H9 (cell line): ENCODE results near the gene RBM18. TPM values are rescaled to one million over a fixed set of nuclear protein-coding genes. Genes with fewer than 3 reads are reported as not detected.

ENCODE experiments used
- DNase-seq: peaks from one replicate; pipeline ENCODE4 v3.0.0-alpha.2; 2017
- H2AFZ ChIP-seq: one replicate; pipeline ENCODE4 v1.6.1; 2013; ENCODE audit warnings: mild to moderate bottlenecking, low read length, control low read depth, moderate library complexity
- H2AK5ac ChIP-seq: 2 replicates; pipeline ENCODE4 v1.6.1; 2013; ENCODE audit warnings: low read length, control low read depth, mixed read lengths; ENCODE audit not compliant: insufficient read length
- H2BK120ac ChIP-seq: one replicate; pipeline ENCODE4 v1.6.1; 2013; ENCODE audit warnings: low read depth, mild to moderate bottlenecking, low read length, control low read depth, inconsistent platforms; ENCODE audit not compliant: poor library complexity, severe bottlenecking
- H2BK12ac ChIP-seq: 2 replicates; pipeline ENCODE4 v1.6.1; 2013; ENCODE audit warnings: low read length, control low read depth, mixed read lengths, low read depth; ENCODE audit not compliant: insufficient read length
- H2BK15ac ChIP-seq: 2 replicates; pipeline ENCODE4 v1.6.1; 2013; ENCODE audit warnings: low read depth, low read length, control low read depth
- H2BK20ac ChIP-seq: one replicate; pipeline ENCODE4 v1.6.1; 2013; ENCODE audit warnings: low read depth, mild to moderate bottlenecking, low read length, control low read depth, inconsistent platforms; ENCODE audit not compliant: poor library complexity, severe bottlenecking
- H2BK5ac ChIP-seq: 2 replicates; pipeline ENCODE4 v1.6.1; 2013; ENCODE audit warnings: low read length, control low read depth, mixed read lengths; ENCODE audit not compliant: insufficient read length
- H3K14ac ChIP-seq: 2 replicates; pipeline ENCODE4 v1.6.1; 2013; ENCODE audit warnings: low read length, control low read depth; ENCODE audit not compliant: insufficient read depth
- H3K18ac ChIP-seq: 2 replicates; pipeline ENCODE4 v1.6.1; 2013; ENCODE audit warnings: low read depth, mild to moderate bottlenecking, mixed read lengths, low read length, control low read depth; ENCODE audit not compliant: insufficient read length
- H3K23ac ChIP-seq: 2 replicates; pipeline ENCODE4 v1.6.1; 2013; ENCODE audit warnings: low read length, control low read depth, mixed read lengths, low read depth; ENCODE audit not compliant: insufficient read length
- H3K23me2 ChIP-seq: 2 replicates; pipeline ENCODE4 v1.6.1; 2013; ENCODE audit warnings: low read depth, mild to moderate bottlenecking, mixed read lengths, low read length, control low read depth; ENCODE audit not compliant: insufficient read length, poor library complexity, severe bottlenecking
- H3K27ac ChIP-seq: 2 replicates; pipeline ENCODE4 v1.5.1; 2013; ENCODE audit warnings: low read length, control low read depth, mixed read lengths, low read depth; ENCODE audit not compliant: insufficient read length
- H3K27me3 ChIP-seq: 2 replicates; pipeline ENCODE4 v1.6.1; 2013; ENCODE audit warnings: low read length, control low read depth, inconsistent platforms; ENCODE audit not compliant: insufficient read depth
- H3K4ac ChIP-seq: 2 replicates; pipeline ENCODE4 v1.6.1; 2013; ENCODE audit warnings: low read depth, mild to moderate bottlenecking, control low read depth, inconsistent platforms, low read length, moderate library complexity
- H3K4me1 ChIP-seq: 2 replicates; pipeline ENCODE4 v1.6.1; 2013; ENCODE audit warnings: low read length, control low read depth, inconsistent platforms; ENCODE audit not compliant: insufficient read depth
- H3K4me2 ChIP-seq: 2 replicates; pipeline ENCODE4 v1.6.1; 2013; ENCODE audit warnings: low read length, control low read depth, mixed read lengths; ENCODE audit not compliant: insufficient read length, insufficient read depth
- H3K56ac ChIP-seq: 2 replicates; pipeline ENCODE4 v1.6.1; 2013; ENCODE audit warnings: low read depth, mild to moderate bottlenecking, mixed read lengths, low read length, control low read depth; ENCODE audit not compliant: insufficient read length
- H3K79me1 ChIP-seq: 2 replicates; pipeline ENCODE4 v1.6.1; 2013; ENCODE audit warnings: low read depth, mild to moderate bottlenecking, moderate library complexity, low read length, control low read depth, inconsistent platforms; ENCODE audit not compliant: insufficient read depth, poor library complexity, severe bottlenecking
- H3K79me2 ChIP-seq: 2 replicates; pipeline ENCODE4 v1.6.1; 2013; ENCODE audit warnings: low read length, control low read depth, inconsistent platforms; ENCODE audit not compliant: insufficient read depth
- H3K9ac ChIP-seq: 2 replicates; pipeline ENCODE4 v1.6.1; 2013; ENCODE audit warnings: low read length, control low read depth, mixed read lengths; ENCODE audit not compliant: insufficient read length; ENCODE audit errors: extremely low read depth
- H3K9me3 ChIP-seq: one replicate; pipeline ENCODE4 v1.6.1; 2013; ENCODE audit warnings: low read depth, low read length, inconsistent platforms; ENCODE audit not compliant: control insufficient read depth
- H3T11ph ChIP-seq: one replicate; pipeline ENCODE4 v1.6.1; 2013; ENCODE audit warnings: mild to moderate bottlenecking, low read length, control low read depth, inconsistent platforms
- H4K20me1 ChIP-seq: one replicate; pipeline ENCODE4 v1.6.1; 2013; ENCODE audit not compliant: control insufficient read depth, insufficient read length, insufficient read depth
- H4K5ac ChIP-seq: 2 replicates; pipeline ENCODE4 v1.6.1; 2013; ENCODE audit warnings: low read depth, mild to moderate bottlenecking, mixed read lengths, low read length, control low read depth; ENCODE audit not compliant: insufficient read length
- H4K8ac ChIP-seq: replicated peaks from 2 replicates; pipeline ENCODE4 v1.6.1; 2013; ENCODE audit warnings: low read length, control low read depth, mixed read lengths, low read depth; ENCODE audit not compliant: insufficient read length
- H4K91ac ChIP-seq: 2 replicates; pipeline ENCODE4 v1.6.1; 2013; ENCODE audit warnings: low read depth, mild to moderate bottlenecking, moderate library complexity, mixed read lengths, low read length, control low read depth; ENCODE audit not compliant: insufficient read length
- H3K27ac Mint-ChIP-seq, 3 experiments: 2 replicates in 2 of 3; 3 replicates in 1 of 3; pipeline ENCODE4 v1.8.0; 2020 to 2021; ENCODE audit warnings: mixed read lengths in 3 of 3, mild to moderate bottlenecking in 1 of 3, moderate library complexity in 1 of 3
- H3K27me3 Mint-ChIP-seq: 2 replicates; pipeline ENCODE4 v1.8.0; 2021; ENCODE audit warnings: low read depth, mild to moderate bottlenecking, moderate library complexity, mixed read lengths
- H3K36me3 Mint-ChIP-seq, 3 experiments: 2 replicates in 2 of 3; 3 replicates in 1 of 3; pipeline ENCODE4 v1.8.0; 2020 to 2021; ENCODE audit warnings: low read depth in 3 of 3, mixed read lengths in 3 of 3; ENCODE audit not compliant: insufficient read depth in 1 of 3
- H3K4me1 Mint-ChIP-seq, 2 experiments: 2 replicates each; pipeline ENCODE4 v1.8.0; 2020; ENCODE audit warnings: mixed read lengths in 2 of 2
- H3K4me3 Mint-ChIP-seq, 2 experiments: 2 replicates in 1 of 2; 3 replicates in 1 of 2; pipeline ENCODE4 v1.8.0; 2020 to 2021; ENCODE audit warnings: mild to moderate bottlenecking in 2 of 2, mixed read lengths in 2 of 2, moderate library complexity in 1 of 2
- H3K9me3 Mint-ChIP-seq, 2 experiments: 2 replicates in 1 of 2; 3 replicates in 1 of 2; pipeline ENCODE4 v1.8.0; 2020; ENCODE audit warnings: mild to moderate bottlenecking in 2 of 2, mixed read lengths in 2 of 2, moderate library complexity in 1 of 2
- WGBS: extraction: QIAGEN DNeasy Blood & Tissue Kit; methylation state at CpG from one replicate; pipeline ENCODE4 v1.1.7; 2013; ENCODE audit warnings: missing lambda C conversion rate, low lambda C conversion rate, mixed read lengths; ENCODE audit not compliant: insufficient read length; ENCODE audit errors: extremely low coverage; 5-methylcytosine and 5-hydroxymethylcytosine counted together
- total RNA-seq: library from RNA; stranded (reverse); gene quantifications from 2 replicates; pipeline ENCODE4 v1.2.1, GENCODE V29; 2021
- TF ChIP-seq, protein P1 (sequence below): fragments of 200-600 bp; sonication (generic); conservative IDR thresholded peaks from 3 replicates; pipeline ENCODE4 v1.8.0; 2021; ENCODE audit warnings: antibody characterized with exemption, mild to moderate bottlenecking

Gene RBM18
- total RNA-seq, 1 experiment from 2014 or later = 18.9 TPM

GRCh38 chr9:122276096-122276495 is 11.5 kb upstream of the RBM18 start:
- Histone ChIP-seq H2BK120ac (no peak overlapping the region), H3T11ph (no peak overlapping the region), H4K91ac (no peak overlapping the region), H3K4ac (no peak overlapping the region), H3K4me2 (no peak overlapping the region), H3K9ac (no peak overlapping the region), H3K27me3 (no peaks in the 10 kb centered on the region), H2BK5ac (no peak overlapping the region), H3K4me1 (no peaks in the 10 kb centered on the region), H2BK15ac (no peak overlapping the region), H3K18ac (no peak overlapping the region), H2BK12ac (no peak overlapping the region), H2AK5ac (no peak overlapping the region), H3K56ac (no peak overlapping the region), H3K27ac (no peak overlapping the region), H3K9me3 (no peaks in the 10 kb centered on the region), H4K20me1 (no peaks in the 10 kb centered on the region), H2BK20ac (no peak overlapping the region), H3K79me1 (no peaks in the 10 kb centered on the region), H3K14ac (no peak overlapping the region), H4K5ac (no peak overlapping the region), H3K79me2 (peaks cover 2% of the 10 kb centered on the region; the same call in 1 of the 2 replicates), H2AFZ (no peak overlapping the region), H4K8ac (no peak overlapping the region), H3K23ac (no peak overlapping the region), H3K23me2 (no peaks in the 10 kb centered on the region)
- TF ChIP-seq, protein P1, sequence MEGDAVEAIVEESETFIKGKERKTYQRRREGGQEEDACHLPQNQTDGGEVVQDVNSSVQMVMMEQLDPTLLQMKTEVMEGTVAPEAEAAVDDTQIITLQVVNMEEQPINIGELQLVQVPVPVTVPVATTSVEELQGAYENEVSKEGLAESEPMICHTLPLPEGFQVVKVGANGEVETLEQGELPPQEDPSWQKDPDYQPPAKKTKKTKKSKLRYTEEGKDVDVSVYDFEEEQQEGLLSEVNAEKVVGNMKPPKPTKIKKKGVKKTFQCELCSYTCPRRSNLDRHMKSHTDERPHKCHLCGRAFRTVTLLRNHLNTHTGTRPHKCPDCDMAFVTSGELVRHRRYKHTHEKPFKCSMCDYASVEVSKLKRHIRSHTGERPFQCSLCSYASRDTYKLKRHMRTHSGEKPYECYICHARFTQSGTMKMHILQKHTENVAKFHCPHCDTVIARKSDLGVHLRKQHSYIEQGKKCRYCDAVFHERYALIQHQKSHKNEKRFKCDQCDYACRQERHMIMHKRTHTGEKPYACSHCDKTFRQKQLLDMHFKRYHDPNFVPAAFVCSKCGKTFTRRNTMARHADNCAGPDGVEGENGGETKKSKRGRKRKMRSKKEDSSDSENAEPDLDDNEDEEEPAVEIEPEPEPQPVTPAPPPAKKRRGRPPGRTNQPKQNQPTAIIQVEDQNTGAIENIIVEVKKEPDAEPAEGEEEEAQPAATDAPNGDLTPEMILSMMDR = no peak
- no peak overlapping the region for H3K4me3 Mint-ChIP-seq
- peaks cover 0 to 3% of the 10 kb centered on the region in 2 experiments; a peak in 3 of 4 replicates for H3K4me1 Mint-ChIP-seq
- peaks cover 48 to 60% (median 58%) of the 10 kb centered on the region in 3 experiments for H3K36me3 Mint-ChIP-seq
- no peak overlapping the region for H3K27ac Mint-ChIP-seq
- WGBS = no CpG with 5 or more reads among the region's 7 CpGs
- H3K27me3 Mint-ChIP-seq = no peaks in the 10 kb centered on the region
- peaks cover 5 to 20% of the 10 kb centered on the region in 2 experiments; a peak in 4 of 5 replicates for H3K9me3 Mint-ChIP-seq
- no peak for DNase-seq
